Erythroblast (primary cell): ENCODE data around the gene SERINC1.

Source experiments
- GATA1 ChIP-seq: IDR thresholded peaks from 2 replicates; pipeline ENCODE4 v1.6.1; 2011; ENCODE audit warnings: low read depth, mild to moderate bottlenecking, control low read depth, low read length, moderate library complexity
- POLR2A ChIP-seq: IDR thresholded peaks from 2 replicates; pipeline ENCODE4 v1.6.1; 2011; ENCODE audit warnings: mild to moderate bottlenecking, low read length

GRCh38 chr6:122459240-122459639 is 12.4 kb downstream of the SERINC1 start:
- no peak for TF ChIP-seq POLR2A
- TF ChIP-seq GATA1 = no peak
